Right lobe of liver (tissue), 6 donors: ENCODE data around the gene CDH13. TPM values are rescaled to one million over a fixed set of nuclear protein-coding genes. Genes with fewer than 3 reads are reported as not detected.

Experiments
- ATAC-seq, 4 donors: fragments of 200-7000 bp; cut with Tn5 transposase; one replicate each; pipeline ENCODE4 v1.9.1; 2020; ENCODE audit warnings: mild to moderate bottlenecking in 4 of 4, moderate library complexity in 4 of 4
- DNase-seq, 3 donors: peaks; one replicate each; pipeline ENCODE4 v3.0.0-alpha.2; 2020
- H3K27ac ChIP-seq, 3 donors: fragments of 200-600 bp; one replicate each; pipeline ENCODE4 v1.8.0; 2022
- H3K27me3 ChIP-seq, 2 donors: fragments of 200-600 bp; one replicate each; pipeline ENCODE4 v1.8.0; 2022
- H3K36me3 ChIP-seq, 4 donors: fragments of 200-600 bp; sonication (generic) in 1 of 4; one replicate each; pipeline versions ENCODE4 v1.5.1 to v1.8.0; 2017 to 2022; ENCODE audit warnings: control low read depth in 1 of 4
- H3K4me1 ChIP-seq, 4 donors: fragments of 200-600 bp; sonication (generic) in 1 of 4; one replicate each; pipeline versions ENCODE4 v1.5.1 to v1.8.0; 2017 to 2022; ENCODE audit warnings: control low read depth in 1 of 4
- H3K4me3 ChIP-seq, 3 donors: fragments of 200-600 bp; one replicate each; pipeline ENCODE4 v1.8.0; 2022
- H3K9me3 ChIP-seq, 4 donors: fragments of 200-600 bp; sonication (generic) in 1 of 4; one replicate each; pipeline versions ENCODE4 v1.5.1 to v1.8.0; 2017 to 2022; ENCODE audit warnings: control low read depth in 1 of 4
- POLR2A ChIP-seq: fragments of 450-650 bp; IDR thresholded peaks from one replicate; pipeline ENCODE4 v1.6.1; 2017; ENCODE audit warnings: antibody characterized with exemption, mild to moderate bottlenecking
- WGBS: methylation state at CpG from one replicate; pipeline ENCODE4 v1.1.6; 2018; ENCODE audit warnings: low coverage, low lambda C conversion rate; ENCODE audit not compliant: insufficient coverage; ENCODE audit errors: missing lambda C conversion rate; 5-methylcytosine and 5-hydroxymethylcytosine counted together
- intact Hi-C, 2 donors: fragments of 100-400 bp; cut with DNase I; formaldehyde crosslinking; loops; one replicate each; pipeline versions ENCODE4 v1.11.2 to v1.14.1; 2022
- microRNA counts: library from miRNA; unstranded; fragments of <30 nt; microRNA quantifications from one replicate; lab custom pipeline; 2016
- microRNA-seq, 2 donors: library from miRNA; unstranded; fragments of <30 nt; microRNA quantifications; one replicate each; pipeline ENCODE4, GENCODE V29; 2019 to 2020
- small RNA-seq, 2 experiments: library from RNA; depleted of rRNA; stranded (forward); fragments of <200 nt; gene quantifications; one replicate each; pipeline ENCODE3, GENCODE V24; 2016
- total RNA-seq, 6 experiments: library from RNA; depleted of rRNA in 2 of 6; stranded (reverse); fragments of >200 nt in 2 of 6; fragmentation: NEBNext Ultra II Directional in 3 of 6; extraction: Animal tissue kit (Norgen Biotek cat#: 25700) in 3 of 6; gene quantifications; one replicate each; pipeline versions ENCODE4 v1.1.0 to v1.2.4, GENCODE V29; 2016 to 2023
- TF ChIP-seq, protein P1 (sequence below), 4 donors: fragments of 200-600 bp in 3 of 4; fragments of 450-650 bp in 1 of 4; IDR thresholded peaks; one replicate each; pipeline versions ENCODE4 v1.5.1 to v1.8.0; 2016 to 2022; ENCODE audit warnings: antibody characterized with exemption in 4 of 4, mild to moderate bottlenecking in 2 of 4
- donor health status: DM: no; HTN: yes; CAD: no.
- donor health status: DM: no; HTN: no; CAD: no.
- donor health status: DM: no; HTN: no; CAD: no.
- donor health status: DM: no; HTN: yes; CAD: no.
- donor health status: DM: no; HTN: yes; CAD: no.

The CDH13 gene
- total RNA-seq, 6 experiments from 2014 or later = 0.13 to 4.6 (median 0.49) TPM

GRCh38 chr16:83849421-83849820, 1222.7 kb downstream of the CDH13 start:
- Histone ChIP-seq H3K9me3 (no peaks in the 10 kb centered on the region), H3K27me3 (no peaks in the 10 kb centered on the region), H3K4me1 (no peaks in the 10 kb centered on the region), H3K36me3 (no peaks in the 10 kb centered on the region), H3K27ac (no peak overlapping the region), H3K4me3 (no peak overlapping the region)
- 86% methylated on average over 6 of the region's 6 CpGs for WGBS
- ATAC-seq (no peak), DNase-seq (no peak)
- TF ChIP-seq, protein P1, sequence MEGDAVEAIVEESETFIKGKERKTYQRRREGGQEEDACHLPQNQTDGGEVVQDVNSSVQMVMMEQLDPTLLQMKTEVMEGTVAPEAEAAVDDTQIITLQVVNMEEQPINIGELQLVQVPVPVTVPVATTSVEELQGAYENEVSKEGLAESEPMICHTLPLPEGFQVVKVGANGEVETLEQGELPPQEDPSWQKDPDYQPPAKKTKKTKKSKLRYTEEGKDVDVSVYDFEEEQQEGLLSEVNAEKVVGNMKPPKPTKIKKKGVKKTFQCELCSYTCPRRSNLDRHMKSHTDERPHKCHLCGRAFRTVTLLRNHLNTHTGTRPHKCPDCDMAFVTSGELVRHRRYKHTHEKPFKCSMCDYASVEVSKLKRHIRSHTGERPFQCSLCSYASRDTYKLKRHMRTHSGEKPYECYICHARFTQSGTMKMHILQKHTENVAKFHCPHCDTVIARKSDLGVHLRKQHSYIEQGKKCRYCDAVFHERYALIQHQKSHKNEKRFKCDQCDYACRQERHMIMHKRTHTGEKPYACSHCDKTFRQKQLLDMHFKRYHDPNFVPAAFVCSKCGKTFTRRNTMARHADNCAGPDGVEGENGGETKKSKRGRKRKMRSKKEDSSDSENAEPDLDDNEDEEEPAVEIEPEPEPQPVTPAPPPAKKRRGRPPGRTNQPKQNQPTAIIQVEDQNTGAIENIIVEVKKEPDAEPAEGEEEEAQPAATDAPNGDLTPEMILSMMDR (IDR thresholded peaks at IDR 0.05) = no peak
- TF ChIP-seq POLR2A = no peak
- intact Hi-C loops = no loop called here

MicroRNAs within 50 kb of the gene (microRNA counts, 767-probe panel; counts per million panel counts)
- 237 counts per million for microRNA hsa-miR-3182 (lab: Ali Mortazavi, UCI)

Small RNAs within 50 kb of the gene (microRNA-seq; reads per million reads assigned to microRNA genes)
- gene MIR3182 = 0 reads per million in 2 donors
- gene MIR8058 = 0 reads per million in 2 donors

Small RNAs within 50 kb of the gene (small RNA-seq; reads per million reads assigned to genes)
- gene AC099506.2 = 0 reads per million in 2 experiments
- gene MIR3182 = 0 to 0.13 reads per million in 2 experiments
- gene MIR8058 = 0 reads per million in 2 experiments
